Mesendoderm (in vitro differentiated cells): Measurements from ENCODE around the gene GUK1.

Experiments
- DNase-seq: peaks from one replicate; pipeline ENCODE4 v3.0.0; 2013
- H2AK5ac ChIP-seq: 2 replicates; pipeline ENCODE4 v1.6.1; 2013; ENCODE audit warnings: low read length, inconsistent platforms
- H2BK120ac ChIP-seq: 2 replicates; pipeline ENCODE4 v1.6.1; 2013; ENCODE audit warnings: low read depth, mild to moderate bottlenecking, low read length, moderate library complexity, mixed read lengths
- H2BK15ac ChIP-seq: replicated peaks from 2 replicates; pipeline ENCODE4 v1.6.1; 2013; ENCODE audit warnings: low read depth, mild to moderate bottlenecking, moderate library complexity
- H2BK5ac ChIP-seq: 2 replicates; pipeline ENCODE4 v1.6.1; 2013; ENCODE audit warnings: low read length, inconsistent platforms
- H3K18ac ChIP-seq: 2 replicates; pipeline ENCODE4 v1.6.1; 2013; ENCODE audit warnings: mild to moderate bottlenecking, low read length, mixed read lengths
- H3K23ac ChIP-seq: one replicate; pipeline ENCODE4 v1.6.1; 2013; ENCODE audit warnings: low read length
- H3K27ac ChIP-seq: 2 replicates; pipeline ENCODE4 v1.5.1; 2013; ENCODE audit warnings: low read depth, mild to moderate bottlenecking, inconsistent platforms, low read length, moderate library complexity
- H3K27me3 ChIP-seq: 2 replicates; pipeline ENCODE4 v1.6.1; 2013; ENCODE audit warnings: low read length, control low read depth, mild to moderate bottlenecking, inconsistent platforms; ENCODE audit not compliant: insufficient read depth, poor library complexity
- H3K36me3 ChIP-seq: 2 replicates; pipeline ENCODE4 v1.6.1; 2013; ENCODE audit warnings: low read length, inconsistent platforms; ENCODE audit not compliant: control insufficient read depth, insufficient read depth
- H3K4ac ChIP-seq: one replicate; pipeline ENCODE4 v1.6.1; 2013; ENCODE audit warnings: low read depth, mild to moderate bottlenecking, low read length, moderate library complexity
- H3K4me1 ChIP-seq: 2 replicates; pipeline ENCODE4 v1.6.1; 2013; ENCODE audit warnings: low read depth, low read length, inconsistent platforms; ENCODE audit not compliant: control insufficient read depth
- H3K4me2 ChIP-seq: 2 replicates; pipeline ENCODE4 v1.6.1; 2013; ENCODE audit warnings: low read length
- H3K4me3 ChIP-seq: 2 replicates; pipeline ENCODE4 v1.5.1; 2013; ENCODE audit warnings: mild to moderate bottlenecking, low read length
- H3K56ac ChIP-seq: one replicate; pipeline ENCODE4 v1.6.1; 2013; ENCODE audit warnings: low read length
- H3K79me1 ChIP-seq: 2 replicates; pipeline ENCODE4 v1.6.1; 2013; ENCODE audit warnings: low read length, inconsistent platforms
- H3K79me2 ChIP-seq: 2 replicates; pipeline ENCODE4 v1.6.1; 2013; ENCODE audit warnings: mild to moderate bottlenecking, low read length; ENCODE audit not compliant: control insufficient read depth, insufficient read depth
- H3K9ac ChIP-seq: 2 replicates; pipeline ENCODE4 v1.6.1; 2013; ENCODE audit warnings: low read length, inconsistent platforms
- H4K5ac ChIP-seq: one replicate; pipeline ENCODE4 v1.6.1; 2013; ENCODE audit warnings: low read length
- H4K8ac ChIP-seq: one replicate; pipeline ENCODE4 v1.6.1; 2013; ENCODE audit warnings: low read depth, mild to moderate bottlenecking, control low read depth, low read length, moderate library complexity
- WGBS: extraction: QIAGEN DNeasy Blood & Tissue Kit; methylation state at CpG from one replicate; pipeline ENCODE4 v1.1.7; 2013; ENCODE audit warnings: low lambda C conversion rate, missing lambda C conversion rate; ENCODE audit not compliant: insufficient coverage; ENCODE audit errors: extremely low coverage; 5-methylcytosine and 5-hydroxymethylcytosine counted together

GUK1 gene

GRCh38 chr1:228098323-228098931, 41.7 kb upstream of the GUK1 start:
- Histone ChIP-seq H2BK15ac (no peak overlapping the region), H3K27me3 (no peaks in the 10 kb centered on the region), H3K79me1 (peaks cover 13% of the 10 kb centered on the region), H3K4me3 (no peak overlapping the region), H3K27ac (no peak overlapping the region), H2BK120ac (no peak overlapping the region), H3K56ac (no peak overlapping the region), H2BK5ac (no peak overlapping the region), H3K23ac (no peak overlapping the region), H3K9ac (no peak overlapping the region), H4K5ac (no peak overlapping the region), H3K18ac (no peak overlapping the region), H3K4me2 (no peak overlapping the region), H4K8ac (no peak overlapping the region), H3K79me2 (peaks cover 41% of the 10 kb centered on the region), H3K4me1 (no peaks in the 10 kb centered on the region), H3K36me3 (peaks cover 3% of the 10 kb centered on the region), H2AK5ac (no peak overlapping the region), H3K4ac (no peak overlapping the region)
- DNase-seq, result no peak
- WGBS, result no CpG with 5 or more reads among the region's 28 CpGs

- H3K4me3 ChIP-seq, result no peak overlapping the region
- H2AK5ac ChIP-seq, result no peak overlapping the region
- no peak for DNase-seq
- H3K79me1 ChIP-seq, result peaks cover 13% of the 10 kb centered on the region
- no peak overlapping the region for H3K18ac ChIP-seq
- no peak overlapping the region for H3K9ac ChIP-seq
- no peak overlapping the region for H3K23ac ChIP-seq
- H3K4ac ChIP-seq, result no peak overlapping the region
- peaks cover 1% of the 10 kb centered on the region for H3K4me1 ChIP-seq
- no peak overlapping the region for H4K8ac ChIP-seq
- H3K56ac ChIP-seq, result no peak overlapping the region
- peaks cover 3% of the 10 kb centered on the region for H3K36me3 ChIP-seq
- H4K5ac ChIP-seq, result no peak overlapping the region
- no peak overlapping the region for H2BK15ac ChIP-seq
- peaks cover 32% of the 10 kb centered on the region for H3K79me2 ChIP-seq
- H3K27me3 ChIP-seq, result no peaks in the 10 kb centered on the region
- H2BK5ac ChIP-seq, result no peak overlapping the region
- no CpG with 5 or more reads among the region's 4 CpGs for WGBS
- no peak overlapping the region for H3K27ac ChIP-seq
- H2BK120ac ChIP-seq, result no peak overlapping the region
- no peak overlapping the region for H3K4me2 ChIP-seq
These were observed 40.7 kb upstream of the GUK1 start for GRCh38 chr1:228099331-228099732.

GRCh38 chr1:228100822-228101613, 39.1 kb upstream of the GUK1 start:
- peaks cover 1% of the 10 kb centered on the region for H3K4me1 ChIP-seq
- H3K23ac ChIP-seq, result no peak overlapping the region
- peaks cover 3% of the 10 kb centered on the region for H3K36me3 ChIP-seq
- no peak overlapping the region for H3K56ac ChIP-seq
- H2BK5ac ChIP-seq, result no peak overlapping the region
- H3K27me3 ChIP-seq, result no peaks in the 10 kb centered on the region
- no peak overlapping the region for H3K27ac ChIP-seq
- H3K4ac ChIP-seq, result no peak overlapping the region
- H2BK15ac ChIP-seq, result no peak overlapping the region
- H4K8ac ChIP-seq, result no peak overlapping the region
- H2AK5ac ChIP-seq, result no peak overlapping the region
- no peak overlapping the region for H3K9ac ChIP-seq
- no peak overlapping the region for H4K5ac ChIP-seq
- DNase-seq, result no peak
- H2BK120ac ChIP-seq, result no peak overlapping the region
- no CpG with 5 or more reads among the region's 12 CpGs for WGBS
- peaks cover 15% of the 10 kb centered on the region for H3K79me2 ChIP-seq
- no peak overlapping the region for H3K4me3 ChIP-seq
- H3K4me2 ChIP-seq, result no peak overlapping the region
- peaks cover 11% of the 10 kb centered on the region for H3K79me1 ChIP-seq
- H3K18ac ChIP-seq, result no peak overlapping the region

- Histone ChIP-seq H3K9ac (peak overlapping the region; percentile 88), H4K8ac (no peak overlapping the region), H3K23ac (no peak overlapping the region), H2BK15ac (no peak overlapping the region), H2BK120ac (no peak overlapping the region), H2BK5ac (no peak overlapping the region), H3K4me2 (no peak overlapping the region), H3K79me1 (peaks cover 10% of the 10 kb centered on the region), H3K27ac (no peak overlapping the region), H2AK5ac (no peak overlapping the region), H3K4me3 (no peak overlapping the region), H4K5ac (no peak overlapping the region), H3K27me3 (no peaks in the 10 kb centered on the region), H3K18ac (no peak overlapping the region), H3K4me1 (peaks cover 1% of the 10 kb centered on the region), H3K56ac (no peak overlapping the region), H3K36me3 (peaks cover 3% of the 10 kb centered on the region), H3K79me2 (peaks cover 9% of the 10 kb centered on the region), H3K4ac (no peak overlapping the region)
- no peak for DNase-seq
- no CpG with 5 or more reads among the region's 15 CpGs for WGBS
These were observed 38.5 kb upstream of the GUK1 start for GRCh38 chr1:228101614-228101993.

- peaks cover 5% of the 10 kb centered on the region for H3K79me1 ChIP-seq
- no peak overlapping the region for H2BK15ac ChIP-seq
- no peak overlapping the region for H2AK5ac ChIP-seq
- H3K27me3 ChIP-seq, result no peaks in the 10 kb centered on the region
- no peak overlapping the region for H2BK5ac ChIP-seq
- peak; percentile 64 for DNase-seq
- no peak overlapping the region for H2BK120ac ChIP-seq
- peak overlapping the region; percentile 24 for H3K18ac ChIP-seq
- H4K5ac ChIP-seq, result no peak overlapping the region
- peak overlapping the region; percentile 83 for H3K56ac ChIP-seq
- no peak overlapping the region for H3K27ac ChIP-seq
- no peak overlapping the region for H4K8ac ChIP-seq
- H3K4me1 ChIP-seq, result peaks cover 1% of the 10 kb centered on the region
- H3K4me3 ChIP-seq, result peak overlapping the region; percentile 67
- H3K23ac ChIP-seq, result no peak overlapping the region
- H3K36me3 ChIP-seq, result peaks cover 3% of the 10 kb centered on the region
- WGBS, result no CpG with 5 or more reads among the region's 73 CpGs
- peaks cover 3% of the 10 kb centered on the region for H3K79me2 ChIP-seq
- H3K4ac ChIP-seq, result no peak overlapping the region
- H3K4me2 ChIP-seq, result peak overlapping the region; percentile 67
- H3K9ac ChIP-seq, result peak overlapping the region; percentile 88
These were observed 37.9 kb upstream of the GUK1 start for GRCh38 chr1:228101994-228102790.
